ENCODE data around the gene NR4A3. TPM values are rescaled to one million over a fixed set of nuclear protein-coding genes. Genes with fewer than 3 reads are reported as not detected.

The NR4A3 gene
- total RNA-seq, 2 experiments from 2014 or later: 0.13 to 0.74 TPM

GRCh38 chr9:99867968-99868367 is 46.3 kb downstream of the NR4A3 start:
- H3K4me1 ChIP-seq (ENCODE audit: insufficient read depth, low read length, poor library complexity, severe bottlenecking): no peaks in the 10 kb centered on the region
- H3K4me2 ChIP-seq (ENCODE audit: low read length): no peak overlapping the region
- H3K36me3 ChIP-seq (ENCODE audit: insufficient read depth, low read length): no peaks in the 10 kb centered on the region
- H3K9me2 ChIP-seq (ENCODE audit: insufficient read depth, low read length): no peaks in the 10 kb centered on the region
- no peak overlapping the region for H2AFZ ChIP-seq (ENCODE audit: low read length)
- no peaks in the 10 kb centered on the region for H3K79me2 ChIP-seq (ENCODE audit: insufficient read depth, low read depth, low read length)
- ChIA-PET POLR2A (no interaction called here), CTCF (ENCODE audit: unreplicated experiment) (no interaction called here)
- intact Hi-C loops (cut with micrococcal nuclease; ENCODE audit: unreplicated experiment): no loop called here
- no peak overlapping the region for H3K27ac ChIP-seq (ENCODE audit: low read depth, low read length, poor library complexity, severe bottlenecking)
- DNase-seq (ENCODE audit: low spot score): no peak
- no TSS peak for BruUV-seq (replicated peaks)
- no peaks in the 10 kb centered on the region for H3K9me3 ChIP-seq (ENCODE audit: low read length)
- H3K4me3 ChIP-seq (ENCODE audit: low read depth, low read length, poor library complexity, severe bottlenecking): no peak overlapping the region
- TF ChIP-seq EZH2phosphoT487 (IDR thresholded peaks at IDR 0.05; ENCODE audit: borderline replicate concordance, low read depth, low read length): no peak
- TF ChIP-seq CTCF (conservative IDR thresholded peaks at IDR 0.05; ENCODE audit: low read length): no peak
- no peaks in the 10 kb centered on the region for H4K20me1 ChIP-seq (ENCODE audit: insufficient read depth, low read length)

- H3K4me2 ChIP-seq (ENCODE audit: low read length): no peak overlapping the region
- BruUV-seq (replicated peaks): no TSS peak
Measured at GRCh38 chr9:99868845-99869244, 47.2 kb downstream of the NR4A3 start.

GRCh38 chr9:99870126-99870525 is 48.4 kb downstream of the NR4A3 start:
- ChIA-PET CTCF (ENCODE audit: unreplicated experiment) (no interaction called here), POLR2A (interaction anchor here (0.6 kb wide), 1 partner anchor 212 kb away, joined by 3 read pairs; no protein-coding TSS in a partner anchor)
- no peaks in the 10 kb centered on the region for H3K79me2 ChIP-seq (ENCODE audit: insufficient read depth, low read depth, low read length)
- H4K20me1 ChIP-seq (ENCODE audit: insufficient read depth, low read length): no peaks in the 10 kb centered on the region
- no peaks in the 10 kb centered on the region for H3K36me3 ChIP-seq (ENCODE audit: insufficient read depth, low read length)
- intact Hi-C loops (cut with micrococcal nuclease; ENCODE audit: unreplicated experiment): no loop called here
- no peak for DNase-seq (ENCODE audit: low spot score)
- H3K27ac ChIP-seq (ENCODE audit: low read depth, low read length, poor library complexity, severe bottlenecking): no peak overlapping the region
- no peak overlapping the region for H3K4me3 ChIP-seq (ENCODE audit: low read depth, low read length, poor library complexity, severe bottlenecking)
- no peak overlapping the region for H2AFZ ChIP-seq (ENCODE audit: low read length)
- H3K4me1 ChIP-seq (ENCODE audit: insufficient read depth, low read length, poor library complexity, severe bottlenecking): no peaks in the 10 kb centered on the region
- H3K4me2 ChIP-seq (ENCODE audit: low read length): no peak overlapping the region
- no TSS peak for BruUV-seq (replicated peaks)
- H3K9me2 ChIP-seq (ENCODE audit: insufficient read depth, low read length): no peaks in the 10 kb centered on the region
- no peak for TF ChIP-seq CTCF (conservative IDR thresholded peaks at IDR 0.05; ENCODE audit: low read length)
- TF ChIP-seq EZH2phosphoT487 (IDR thresholded peaks at IDR 0.05; ENCODE audit: borderline replicate concordance, low read depth, low read length): no peak
- H3K9me3 ChIP-seq (ENCODE audit: low read length): no peaks in the 10 kb centered on the region

More at GRCh38 chr9:99868845-99869244, 47.2 kb downstream of the NR4A3 start:
- Histone ChIP-seq H3K36me3 (ENCODE audit: insufficient read depth, low read length) (no peaks in the 10 kb centered on the region), H3K27ac (ENCODE audit: low read depth, low read length, poor library complexity, severe bottlenecking) (no peak overlapping the region), H4K20me1 (ENCODE audit: insufficient read depth, low read length) (no peaks in the 10 kb centered on the region), H3K79me2 (ENCODE audit: insufficient read depth, low read depth, low read length) (no peaks in the 10 kb centered on the region), H3K9me2 (ENCODE audit: insufficient read depth, low read length) (no peaks in the 10 kb centered on the region), H3K9me3 (ENCODE audit: low read length) (no peaks in the 10 kb centered on the region), H3K4me3 (ENCODE audit: low read depth, low read length, poor library complexity, severe bottlenecking) (no peak overlapping the region), H2AFZ (ENCODE audit: low read length) (no peak overlapping the region), H3K4me1 (ENCODE audit: insufficient read depth, low read length, poor library complexity, severe bottlenecking) (no peaks in the 10 kb centered on the region)
- intact Hi-C loops (cut with micrococcal nuclease; ENCODE audit: unreplicated experiment): no loop called here
- TF ChIP-seq CTCF (conservative IDR thresholded peaks at IDR 0.05; ENCODE audit: low read length) (no peak), EZH2phosphoT487 (IDR thresholded peaks at IDR 0.05; ENCODE audit: borderline replicate concordance, low read depth, low read length) (no peak)
- CTCF ChIA-PET (ENCODE audit: unreplicated experiment): no interaction called here
- POLR2A ChIA-PET: no interaction called here
- no peak for DNase-seq (ENCODE audit: low spot score)
